Measurements from ENCODE around the gene COX6A2. TPM values are rescaled to one million over a fixed set of nuclear protein-coding genes. Genes with fewer than 3 reads are reported as not detected.

The COX6A2 gene
- total RNA-seq, 1 donor from 2014 or later = not detected

GRCh38 chr16:31458073-31458843, 30.1 kb upstream of the COX6A2 start:
- peak overlapping the region; percentile 99 to 100 for H3K27ac ChIP-seq
- no peak for TF ChIP-seq CTCF (IDR thresholded peaks at IDR 0.05)
- no peaks in the 10 kb centered on the region for H3K9me3 ChIP-seq
- intact Hi-C loops (cut with DNase I) = loop anchor here (2.0 to 10.0 kb wide), 5 partner anchors 15 to 1653 kb away; partner anchors contain the start of genes FBRS, MAZ, RUSF1 and ZNF267
- peak overlapping the region; percentile 75 to 84 for H3K4me3 ChIP-seq
- no peaks in the 10 kb centered on the region for H3K27me3 ChIP-seq
- DNase-seq (ENCODE audit: low spot score in 2 of 2) = no peak
- H3K4me1 ChIP-seq = peaks cover 23 to 54% of the 10 kb centered on the region in 2 donors
- peaks cover 5 to 13% of the 10 kb centered on the region in 2 donors for H3K36me3 ChIP-seq

- Histone ChIP-seq H3K36me3 (peaks cover 0 to under 1% of the 10 kb centered on the region in 2 donors), H3K4me3 (peak overlapping the region in 1 of 2 donors; percentile 84), H3K27ac (peak overlapping the region in 1 of 2 donors; percentile 7), H3K4me1 (peaks cover 28 to 65% of the 10 kb centered on the region in 2 donors), H3K27me3 (no peaks in the 10 kb centered on the region), H3K9me3 (no peaks in the 10 kb centered on the region)
- no peak for TF ChIP-seq CTCF (IDR thresholded peaks at IDR 0.05)
- peak in 1 of 2 donors; percentile 58 for DNase-seq (ENCODE audit: low spot score in 2 of 2)
- intact Hi-C loops (cut with DNase I) = loop anchor here (5.0 to 10.0 kb wide), 4 partner anchors 50 to 1652 kb away; partner anchors contain the start of genes FBRS, MAZ, RUSF1 and ZNF267
These were observed 28.8 kb upstream of the COX6A2 start for GRCh38 chr16:31456988-31457360.

- Histone ChIP-seq H3K27ac (peak overlapping the region; percentile 8 to 11), H3K36me3 (no peaks in the 10 kb centered on the region), H3K9me3 (no peaks in the 10 kb centered on the region), H3K4me3 (no peak overlapping the region), H3K27me3 (no peaks in the 10 kb centered on the region), H3K4me1 (peaks cover 31 to 70% of the 10 kb centered on the region in 2 donors)
- no peak for DNase-seq (ENCODE audit: low spot score in 2 of 2)
- TF ChIP-seq CTCF (IDR thresholded peaks at IDR 0.05) = peak in 2 of 3 experiments; percentile 5 to 27
- intact Hi-C loops (cut with DNase I) = loop anchor here (5.0 to 10.0 kb wide), 4 partner anchors 52 to 1651 kb away; partner anchors contain the start of genes FBRS, MAZ, RUSF1 and ZNF267
These were observed 27.6 kb upstream of the COX6A2 start for GRCh38 chr16:31455601-31456314.

- H3K36me3 ChIP-seq = no peaks in the 10 kb centered on the region
- DNase-seq (ENCODE audit: low spot score in 2 of 2) = peak in 1 of 2 donors; percentile 75
- no peak overlapping the region for H3K4me3 ChIP-seq
- peak overlapping the region; percentile 76 to 80 for H3K27ac ChIP-seq
- TF ChIP-seq CTCF (IDR thresholded peaks at IDR 0.05) = no peak
- no peaks in the 10 kb centered on the region for H3K27me3 ChIP-seq
- H3K4me1 ChIP-seq = peaks cover 26 to 62% of the 10 kb centered on the region in 2 donors
- intact Hi-C loops (cut with DNase I) = loop anchor here (10.0 kb wide), 1 partner anchor 1649 kb away; the partner anchor contains the start of gene MAZ
- no peaks in the 10 kb centered on the region for H3K9me3 ChIP-seq
These were observed 25.4 kb upstream of the COX6A2 start for GRCh38 chr16:31453255-31454204.
